CD4-positive, alpha-beta T cell treated with Interleukin-12 subunit alpha and Interleukin-12 subunit beta, for 1 hour (primary cell): ENCODE results near the gene ROR2.

Experiments
- DNase-seq: peaks from one replicate; pipeline ENCODE4 v3.0.0-alpha.2; 2020

Gene ROR2

GRCh38 chr9:91710158-91710557 is 239.9 kb downstream of the ROR2 start:
- no peak for DNase-seq

- DNase-seq = no peak
Measured at GRCh38 chr9:91705386-91705785, 244.6 kb downstream of the ROR2 start.

GRCh38 chr9:91700475-91700874 is 249.6 kb downstream of the ROR2 start:
- no peak for DNase-seq

DNA sequence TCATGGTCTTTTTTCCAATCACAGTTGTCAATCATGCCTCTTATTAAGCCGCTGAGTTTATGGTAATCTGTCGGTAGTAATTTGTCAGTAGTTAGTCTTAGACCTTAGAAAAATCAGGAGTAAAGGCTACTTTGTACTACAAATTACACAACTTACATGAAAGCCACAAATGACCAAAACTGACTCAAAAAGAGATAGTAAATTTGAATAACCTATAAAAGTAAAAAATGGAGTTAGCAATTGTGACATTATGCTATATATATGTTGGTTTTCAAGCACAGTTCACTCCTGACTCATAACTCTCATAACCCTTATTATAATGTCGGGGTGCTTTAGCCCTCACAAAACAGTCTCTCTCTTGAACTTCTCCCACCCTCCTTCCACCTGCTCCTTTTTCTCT is 251.8 kb downstream of the ROR2 start:
- DNase-seq = no peak

- DNase-seq = no peak
Measured at GRCh38 chr9:91697201-91697600, 252.8 kb downstream of the ROR2 start.

- DNase-seq = peak; percentile 8
Measured at GRCh38 chr9:91694081-91694870, 255.8 kb downstream of the ROR2 start.

GRCh38 chr9:91693226-91693625 is 256.8 kb downstream of the ROR2 start:
- DNase-seq = no peak

GRCh38 chr9:91690540-91691249 is 259.3 kb downstream of the ROR2 start:
- no peak for DNase-seq

- DNase-seq = no peak
Measured at GRCh38 chr9:91689006-91689405, 261.0 kb downstream of the ROR2 start.

- no peak for DNase-seq
Measured at GRCh38 chr9:91683269-91683668, 266.8 kb downstream of the ROR2 start.

- no peak for DNase-seq
Measured at GRCh38 chr9:91682806-91683205, 267.2 kb downstream of the ROR2 start.

- DNase-seq = peak; percentile 48
Measured at GRCh38 chr9:91681461-91682305, 268.3 kb downstream of the ROR2 start.

DNA sequence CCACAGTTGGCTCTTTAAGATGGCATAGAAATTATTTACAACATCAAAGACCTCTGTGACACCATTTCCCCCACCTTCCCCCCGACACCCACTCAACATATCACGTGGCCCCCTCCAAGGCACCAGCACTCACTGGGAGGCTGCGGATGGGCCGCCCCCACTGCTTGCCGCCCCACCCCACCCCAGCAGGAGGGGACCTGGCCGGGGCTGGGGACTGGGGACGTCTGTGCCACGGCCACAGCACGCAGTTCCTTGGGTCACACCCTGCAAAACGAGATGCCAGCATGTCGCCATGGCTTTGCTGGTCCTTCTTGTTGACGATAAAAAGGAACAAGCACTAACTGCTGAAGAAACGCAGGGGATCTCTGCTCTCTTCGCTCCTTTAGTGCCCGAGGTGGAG is 269.0 kb downstream of the ROR2 start:
- no peak for DNase-seq

DNA sequence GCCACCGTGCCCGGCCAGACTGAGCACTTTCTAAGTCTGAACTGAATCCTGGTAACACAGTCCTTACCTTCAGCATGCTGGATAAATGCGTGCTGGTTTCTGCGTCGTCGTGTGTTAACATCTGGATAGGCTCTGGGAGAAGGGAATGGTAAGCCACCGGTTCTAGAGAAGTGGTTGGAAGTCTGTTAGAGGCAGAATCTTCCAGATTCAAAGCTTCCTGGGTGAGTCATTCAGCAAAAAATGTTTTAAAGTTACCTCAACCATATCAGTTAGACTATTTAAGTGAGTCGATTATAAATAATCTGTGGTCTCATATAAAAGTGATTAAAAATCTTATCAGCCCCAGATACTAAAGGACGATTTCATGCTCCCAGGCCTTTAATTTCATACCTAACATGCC is 269.9 kb downstream of the ROR2 start:
- no peak for DNase-seq

- DNase-seq = no peak
Measured at GRCh38 chr9:91678807-91679580, 271.0 kb downstream of the ROR2 start.

GRCh38 chr9:91677822-91678436 is 272.1 kb downstream of the ROR2 start:
- DNase-seq = no peak

GRCh38 chr9:91677331-91677730 is 272.7 kb downstream of the ROR2 start:
- DNase-seq = no peak

GRCh38 chr9:91676046-91676445 is 274.0 kb downstream of the ROR2 start:
- no peak for DNase-seq

GRCh38 chr9:91664663-91665062 is 285.4 kb downstream of the ROR2 start:
- no peak for DNase-seq

DNA sequence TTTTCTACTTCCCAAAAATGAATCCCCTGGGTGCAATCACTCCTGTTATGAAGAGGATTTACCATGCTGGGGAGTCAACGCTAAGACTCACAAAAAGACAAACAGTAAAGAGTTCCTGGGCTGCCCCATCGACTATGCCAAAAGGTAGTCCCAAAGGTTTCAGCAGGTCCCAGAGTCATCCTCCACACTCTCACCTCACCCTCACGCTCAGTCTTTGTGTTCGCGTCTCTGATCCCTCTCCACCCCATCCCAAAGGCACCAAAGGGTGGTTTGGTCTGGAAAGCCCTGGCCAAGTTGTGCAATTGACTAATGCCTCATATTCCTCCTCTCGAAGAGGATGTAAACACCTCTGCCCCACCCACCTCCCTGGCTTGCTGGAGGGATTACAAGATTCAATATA is 286.2 kb downstream of the ROR2 start:
- no peak for DNase-seq

DNA sequence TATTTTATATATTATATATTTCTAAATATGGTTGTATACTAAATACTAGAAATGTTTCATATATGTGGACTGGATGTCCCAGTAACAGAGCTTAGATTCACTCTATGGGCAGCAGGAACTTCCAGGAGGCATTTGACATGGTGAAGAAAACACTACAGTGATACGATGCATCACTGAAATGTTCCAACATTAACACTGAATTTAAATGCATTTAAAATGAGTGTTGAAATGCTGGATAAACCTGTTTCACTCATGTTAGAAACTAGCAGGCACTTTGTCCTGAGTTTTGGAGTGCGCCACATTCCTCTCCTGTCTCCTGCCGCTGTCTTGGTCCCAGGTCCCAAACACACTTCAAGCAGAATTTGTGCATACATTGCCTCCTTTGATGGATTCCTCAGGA is 288.6 kb downstream of the ROR2 start:
- no peak for DNase-seq

GRCh38 chr9:91660521-91660920 is 289.5 kb downstream of the ROR2 start:
- no peak for DNase-seq
